ENCODE results near the gene OR51B4. TPM values are rescaled to one million over a fixed set of nuclear protein-coding genes. Genes with fewer than 3 reads are reported as not detected.

The OR51B4 gene
- total RNA-seq, 1 experiment from 2014 or later: not detected

DNA sequence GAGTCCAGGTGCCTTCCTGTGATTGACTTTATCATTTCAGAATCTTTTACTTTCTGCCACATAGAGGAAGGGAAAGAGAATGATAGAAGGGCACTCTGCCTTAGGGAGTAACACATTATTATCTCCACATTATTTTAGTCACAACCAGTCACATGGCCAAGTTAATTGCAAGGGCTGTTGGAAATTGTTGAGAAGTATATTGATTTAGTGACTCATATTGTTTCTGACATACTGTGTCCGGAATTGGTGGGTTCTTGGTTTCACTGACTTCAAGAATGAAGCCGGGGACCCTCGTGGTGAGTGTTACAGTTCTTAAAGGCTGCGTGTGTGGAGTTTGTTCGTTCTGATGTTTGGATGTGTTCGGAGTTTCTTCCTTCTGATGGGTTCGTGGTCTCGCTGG is 8.7 kb downstream of the OR51B4 start:
- no peak overlapping the region for H3K4me3 Mint-ChIP-seq (ENCODE audit: unreplicated experiment)
- POLR2A ChIA-PET: no interaction called here
- H3K27me3 Mint-ChIP-seq (ENCODE audit: insufficient read depth, unreplicated experiment): peaks cover 30% of the 10 kb centered on the region
- intact Hi-C loops (cut with micrococcal nuclease): loop anchor here (5.0 kb wide), 1 partner anchor 666 kb away; no protein-coding TSS in a partner anchor
- CTCF ChIA-PET: interaction anchor here (0.7 kb wide), 2 partner anchors 90 to 163 kb away, joined by 3 to 5 read pairs; no protein-coding TSS in a partner anchor
- no peak overlapping the region for H3K27ac Mint-ChIP-seq (ENCODE audit: low read depth, unreplicated experiment)
- TF ChIP-seq, protein P1, sequence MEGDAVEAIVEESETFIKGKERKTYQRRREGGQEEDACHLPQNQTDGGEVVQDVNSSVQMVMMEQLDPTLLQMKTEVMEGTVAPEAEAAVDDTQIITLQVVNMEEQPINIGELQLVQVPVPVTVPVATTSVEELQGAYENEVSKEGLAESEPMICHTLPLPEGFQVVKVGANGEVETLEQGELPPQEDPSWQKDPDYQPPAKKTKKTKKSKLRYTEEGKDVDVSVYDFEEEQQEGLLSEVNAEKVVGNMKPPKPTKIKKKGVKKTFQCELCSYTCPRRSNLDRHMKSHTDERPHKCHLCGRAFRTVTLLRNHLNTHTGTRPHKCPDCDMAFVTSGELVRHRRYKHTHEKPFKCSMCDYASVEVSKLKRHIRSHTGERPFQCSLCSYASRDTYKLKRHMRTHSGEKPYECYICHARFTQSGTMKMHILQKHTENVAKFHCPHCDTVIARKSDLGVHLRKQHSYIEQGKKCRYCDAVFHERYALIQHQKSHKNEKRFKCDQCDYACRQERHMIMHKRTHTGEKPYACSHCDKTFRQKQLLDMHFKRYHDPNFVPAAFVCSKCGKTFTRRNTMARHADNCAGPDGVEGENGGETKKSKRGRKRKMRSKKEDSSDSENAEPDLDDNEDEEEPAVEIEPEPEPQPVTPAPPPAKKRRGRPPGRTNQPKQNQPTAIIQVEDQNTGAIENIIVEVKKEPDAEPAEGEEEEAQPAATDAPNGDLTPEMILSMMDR (IDR thresholded peaks at IDR 0.05; ENCODE audit: unreplicated experiment): no peak
- H3K4me1 Mint-ChIP-seq (ENCODE audit: insufficient read depth, unreplicated experiment): no peaks in the 10 kb centered on the region
- DNase-seq (ENCODE audit: unreplicated experiment): no peak
- BruUV-seq (replicated peaks): no TSS peak
- no peaks in the 10 kb centered on the region for H3K9me3 Mint-ChIP-seq (ENCODE audit: unreplicated experiment)
- no peaks in the 10 kb centered on the region for H3K36me3 Mint-ChIP-seq (ENCODE audit: insufficient read depth, unreplicated experiment)

DNA sequence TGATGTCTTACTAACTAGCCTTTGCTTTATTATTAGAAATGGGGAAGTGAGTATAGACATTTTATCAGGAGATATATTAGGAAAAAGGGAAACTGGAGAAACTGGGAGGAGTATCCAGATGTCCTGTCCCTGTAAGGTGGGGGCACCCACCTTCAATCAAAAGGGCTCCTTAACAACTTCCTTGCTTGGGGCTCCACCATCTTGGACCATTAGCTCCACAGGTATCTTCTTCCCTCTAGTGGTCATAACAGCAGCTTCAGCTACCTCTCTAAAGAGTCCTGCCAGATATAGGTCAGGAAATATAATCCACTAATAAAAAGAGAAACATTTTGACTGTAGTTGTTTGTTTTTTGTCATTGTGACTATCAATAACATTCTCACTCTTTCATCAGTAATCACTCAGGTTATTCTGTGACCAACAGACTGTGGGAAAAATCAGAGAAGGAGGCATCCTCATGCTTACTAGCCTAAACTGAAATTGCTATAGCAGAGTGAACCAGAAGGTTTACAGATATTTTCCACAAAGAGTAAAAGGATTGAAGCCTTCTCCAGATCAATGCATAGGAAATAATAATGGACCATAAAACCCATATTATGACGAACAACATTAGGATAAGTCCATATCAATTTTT is 10.4 kb downstream of the OR51B4 start:
- intact Hi-C loops (cut with micrococcal nuclease): loop anchor here (1.0 to 5.0 kb wide), 5 partner anchors 87 to 664 kb away; partner anchors contain the start of gene OR52N2
- TF ChIP-seq, protein P1 (IDR thresholded peaks at IDR 0.05; ENCODE audit: unreplicated experiment): peak; percentile 68
- H3K4me1 Mint-ChIP-seq (ENCODE audit: insufficient read depth, unreplicated experiment): no peaks in the 10 kb centered on the region
- no peaks in the 10 kb centered on the region for H3K9me3 Mint-ChIP-seq (ENCODE audit: unreplicated experiment)
- H3K4me3 Mint-ChIP-seq (ENCODE audit: unreplicated experiment): no peak overlapping the region
- CTCF ChIA-PET: interaction anchor here (0.7 to 4.2 kb wide), 18 partner anchors 8 to 272 kb away, joined by 3 to 24 read pairs (median 4); partner anchors contain the start of gene OR51B4
- no peak overlapping the region for H3K27ac Mint-ChIP-seq (ENCODE audit: low read depth, unreplicated experiment)
- H3K36me3 Mint-ChIP-seq (ENCODE audit: insufficient read depth, unreplicated experiment): no peaks in the 10 kb centered on the region
- peak; percentile 54 for DNase-seq (ENCODE audit: unreplicated experiment)
- H3K27me3 Mint-ChIP-seq (ENCODE audit: insufficient read depth, unreplicated experiment): peaks cover 13% of the 10 kb centered on the region
- POLR2A ChIA-PET: no interaction called here
- BruUV-seq (replicated peaks): no TSS peak

DNA sequence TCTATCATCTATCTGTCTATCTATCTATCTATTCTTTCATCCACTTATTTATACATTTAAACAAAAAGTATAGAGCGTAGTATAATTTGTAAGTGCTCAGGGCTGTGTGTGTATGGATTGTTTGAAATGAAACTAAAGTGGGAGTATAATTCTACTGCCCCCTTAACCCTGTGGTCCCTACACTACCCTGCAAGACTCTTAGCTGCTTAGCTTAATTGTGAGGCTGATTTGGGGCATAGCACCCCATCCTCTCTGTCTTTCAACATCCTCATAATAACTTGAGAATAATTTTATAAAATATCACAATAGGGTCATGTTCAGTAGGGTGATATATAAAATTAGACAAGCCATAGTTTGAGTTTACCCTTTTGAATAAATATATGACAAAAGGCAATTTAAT is 11.6 kb downstream of the OR51B4 start:
- H3K4me1 Mint-ChIP-seq (ENCODE audit: insufficient read depth, unreplicated experiment): peaks cover 9% of the 10 kb centered on the region
- peaks cover under 1% of the 10 kb centered on the region for H3K27me3 Mint-ChIP-seq (ENCODE audit: insufficient read depth, unreplicated experiment)
- no peak overlapping the region for H3K27ac Mint-ChIP-seq (ENCODE audit: low read depth, unreplicated experiment)
- H3K36me3 Mint-ChIP-seq (ENCODE audit: insufficient read depth, unreplicated experiment): no peaks in the 10 kb centered on the region
- H3K4me3 Mint-ChIP-seq (ENCODE audit: unreplicated experiment): no peak overlapping the region
- ChIA-PET CTCF (interaction anchor here (0.6 to 4.2 kb wide), 19 partner anchors 9 to 1137 kb away, joined by 3 to 24 read pairs (median 3); no protein-coding TSS in a partner anchor), POLR2A (interaction anchor here (0.6 kb wide), 1 partner anchor 912 kb away, joined by 3 read pairs; no protein-coding TSS in a partner anchor)
- no TSS peak for BruUV-seq (replicated peaks)
- intact Hi-C loops (cut with micrococcal nuclease): loop anchor here (2.0 to 5.0 kb wide), 2 partner anchors 91 to 663 kb away; no protein-coding TSS in a partner anchor
- TF ChIP-seq, protein P1 (IDR thresholded peaks at IDR 0.05; ENCODE audit: unreplicated experiment): no peak
- DNase-seq (ENCODE audit: unreplicated experiment): no peak
- no peaks in the 10 kb centered on the region for H3K9me3 Mint-ChIP-seq (ENCODE audit: unreplicated experiment)

DNA sequence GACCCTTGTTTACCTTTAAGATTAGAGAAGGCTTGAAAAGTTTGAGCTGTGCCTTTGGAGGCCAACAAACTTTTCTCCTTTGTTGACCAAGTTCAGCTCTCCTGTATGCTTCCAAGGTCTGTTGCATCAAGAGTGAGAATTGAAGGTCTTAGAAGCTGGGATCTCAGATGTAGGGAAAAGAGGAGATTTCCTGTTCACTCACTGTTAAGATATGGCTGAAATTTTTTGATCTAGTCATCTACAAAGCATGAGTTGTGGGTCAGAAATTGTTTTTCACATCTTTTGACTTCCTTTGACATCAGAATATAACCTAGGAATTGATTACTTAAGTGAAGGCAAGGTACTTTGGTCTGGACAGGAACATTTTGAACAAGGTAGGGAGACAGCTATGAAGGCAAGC is 12.1 kb downstream of the OR51B4 start:
- Mint-ChIP-seq H3K27me3 (ENCODE audit: insufficient read depth, unreplicated experiment) (no peaks in the 10 kb centered on the region), H3K9me3 (ENCODE audit: unreplicated experiment) (no peaks in the 10 kb centered on the region), H3K4me1 (ENCODE audit: insufficient read depth, unreplicated experiment) (peaks cover 9% of the 10 kb centered on the region), H3K4me3 (ENCODE audit: unreplicated experiment) (no peak overlapping the region), H3K27ac (ENCODE audit: low read depth, unreplicated experiment) (no peak overlapping the region), H3K36me3 (ENCODE audit: insufficient read depth, unreplicated experiment) (no peaks in the 10 kb centered on the region)
- intact Hi-C loops (cut with micrococcal nuclease): loop anchor here (2.0 to 5.0 kb wide), 2 partner anchors 91 to 662 kb away; no protein-coding TSS in a partner anchor
- POLR2A ChIA-PET: interaction anchor here (0.6 kb wide), 1 partner anchor 913 kb away, joined by 3 read pairs; no protein-coding TSS in a partner anchor
- TF ChIP-seq, protein P1 (IDR thresholded peaks at IDR 0.05; ENCODE audit: unreplicated experiment): no peak
- DNase-seq (ENCODE audit: unreplicated experiment): no peak
- no TSS peak for BruUV-seq (replicated peaks)
- CTCF ChIA-PET: interaction anchor here (0.6 to 4.2 kb wide), 7 partner anchors 8 to 520 kb away, joined by 3 to 24 read pairs (median 4); no protein-coding TSS in a partner anchor
